Osteocyte (in vitro differentiated cells): ENCODE data around the gene ZMYND11. TPM values are rescaled to one million over a fixed set of nuclear protein-coding genes. Genes with fewer than 3 reads are reported as not detected.

Source experiments
- DNase-seq: peaks from one replicate; pipeline ENCODE4 v3.0.0; 2021; ENCODE audit warnings: mixed read lengths; ENCODE audit not compliant: unreplicated experiment; ENCODE audit errors: extremely low spot score
- H3K27ac Mint-ChIP-seq: one replicate; pipeline ENCODE4 v1.8.0; 2021; ENCODE audit warnings: mild to moderate bottlenecking, mixed read lengths; ENCODE audit not compliant: unreplicated experiment
- H3K27me3 Mint-ChIP-seq: one replicate; pipeline ENCODE4 v1.8.0; 2021; ENCODE audit warnings: mixed read lengths; ENCODE audit not compliant: unreplicated experiment
- H3K36me3 Mint-ChIP-seq: one replicate; pipeline ENCODE4 v1.8.0; 2021; ENCODE audit warnings: mixed read lengths; ENCODE audit not compliant: unreplicated experiment
- H3K4me1 Mint-ChIP-seq: one replicate; pipeline ENCODE4 v1.8.0; 2021; ENCODE audit warnings: mixed read lengths; ENCODE audit not compliant: unreplicated experiment
- H3K4me3 Mint-ChIP-seq: one replicate; pipeline ENCODE4 v1.8.0; 2021; ENCODE audit warnings: mild to moderate bottlenecking, moderate library complexity, mixed read lengths; ENCODE audit not compliant: unreplicated experiment
- H3K9me3 Mint-ChIP-seq: one replicate; pipeline ENCODE4 v1.8.0; 2021; ENCODE audit warnings: mixed read lengths; ENCODE audit not compliant: unreplicated experiment
- total RNA-seq: library from RNA; stranded (reverse); gene quantifications from 2 replicates; pipeline ENCODE4 v1.2.1, GENCODE V29; 2021
- TF ChIP-seq, protein P1 (sequence below): fragments of 200-600 bp; sonication (generic); IDR thresholded peaks from 2 replicates; pipeline ENCODE4 v1.5.0; 2021; ENCODE audit warnings: antibody characterized with exemption, mild to moderate bottlenecking, moderate library complexity

The ZMYND11 gene
- total RNA-seq, 1 donor from 2014 or later, result 87.8 TPM

DNA sequence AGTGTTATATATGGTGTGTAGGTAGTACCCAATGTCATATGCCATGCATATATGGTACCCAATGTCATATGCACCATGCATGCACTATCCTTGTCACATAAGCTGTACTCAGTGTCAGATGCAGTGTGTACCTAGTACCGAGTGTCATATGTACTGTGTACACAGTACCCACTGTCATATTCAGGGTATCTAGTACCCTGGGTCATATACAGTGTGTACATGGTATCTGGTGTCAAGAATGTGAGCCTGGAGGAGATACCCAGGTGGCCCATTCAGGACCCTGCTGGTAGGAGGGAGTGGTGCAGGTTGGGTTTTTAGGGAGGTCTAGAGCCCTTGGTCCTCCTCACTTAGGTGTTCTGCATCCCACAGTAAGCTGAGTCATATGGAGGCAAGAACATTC lies 1.8 kb downstream of the ZMYND11 start:
- H3K27ac Mint-ChIP-seq, result peak overlapping the region; percentile 68
- peak overlapping the region; percentile 83 for H3K4me3 Mint-ChIP-seq
- H3K4me1 Mint-ChIP-seq, result peaks cover 46% of the 10 kb centered on the region
- no peaks in the 10 kb centered on the region for H3K27me3 Mint-ChIP-seq
- TF ChIP-seq, protein P1, sequence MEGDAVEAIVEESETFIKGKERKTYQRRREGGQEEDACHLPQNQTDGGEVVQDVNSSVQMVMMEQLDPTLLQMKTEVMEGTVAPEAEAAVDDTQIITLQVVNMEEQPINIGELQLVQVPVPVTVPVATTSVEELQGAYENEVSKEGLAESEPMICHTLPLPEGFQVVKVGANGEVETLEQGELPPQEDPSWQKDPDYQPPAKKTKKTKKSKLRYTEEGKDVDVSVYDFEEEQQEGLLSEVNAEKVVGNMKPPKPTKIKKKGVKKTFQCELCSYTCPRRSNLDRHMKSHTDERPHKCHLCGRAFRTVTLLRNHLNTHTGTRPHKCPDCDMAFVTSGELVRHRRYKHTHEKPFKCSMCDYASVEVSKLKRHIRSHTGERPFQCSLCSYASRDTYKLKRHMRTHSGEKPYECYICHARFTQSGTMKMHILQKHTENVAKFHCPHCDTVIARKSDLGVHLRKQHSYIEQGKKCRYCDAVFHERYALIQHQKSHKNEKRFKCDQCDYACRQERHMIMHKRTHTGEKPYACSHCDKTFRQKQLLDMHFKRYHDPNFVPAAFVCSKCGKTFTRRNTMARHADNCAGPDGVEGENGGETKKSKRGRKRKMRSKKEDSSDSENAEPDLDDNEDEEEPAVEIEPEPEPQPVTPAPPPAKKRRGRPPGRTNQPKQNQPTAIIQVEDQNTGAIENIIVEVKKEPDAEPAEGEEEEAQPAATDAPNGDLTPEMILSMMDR, result peak; percentile 42
- H3K36me3 Mint-ChIP-seq, result no peaks in the 10 kb centered on the region
- no peaks in the 10 kb centered on the region for H3K9me3 Mint-ChIP-seq
- no peak for DNase-seq

DNA sequence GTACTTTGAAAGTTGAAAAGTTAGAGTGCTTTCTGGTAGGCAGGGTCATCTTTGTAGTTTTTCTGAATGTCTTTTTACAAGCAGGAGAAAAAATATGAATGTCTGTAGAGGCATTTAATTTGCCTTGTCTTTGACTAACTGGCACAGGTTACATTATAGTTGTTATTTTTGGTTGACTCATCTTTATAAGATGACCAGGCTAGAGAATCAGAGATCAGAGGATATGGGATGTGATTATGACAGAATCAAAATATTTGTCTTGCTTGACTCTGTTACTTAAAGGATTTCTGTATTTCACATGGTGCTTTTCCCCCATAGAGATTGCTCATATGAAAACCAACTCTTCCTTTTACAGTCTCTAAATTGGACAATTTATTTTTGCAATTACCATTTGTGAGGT lies 2.4 kb downstream of the ZMYND11 start:
- Mint-ChIP-seq H3K27me3 (no peaks in the 10 kb centered on the region), H3K36me3 (no peaks in the 10 kb centered on the region), H3K4me1 (peaks cover 42% of the 10 kb centered on the region), H3K4me3 (peak overlapping the region; percentile 83), H3K9me3 (no peaks in the 10 kb centered on the region), H3K27ac (peak overlapping the region; percentile 68)
- TF ChIP-seq, protein P1, result no peak
- no peak for DNase-seq

DNA sequence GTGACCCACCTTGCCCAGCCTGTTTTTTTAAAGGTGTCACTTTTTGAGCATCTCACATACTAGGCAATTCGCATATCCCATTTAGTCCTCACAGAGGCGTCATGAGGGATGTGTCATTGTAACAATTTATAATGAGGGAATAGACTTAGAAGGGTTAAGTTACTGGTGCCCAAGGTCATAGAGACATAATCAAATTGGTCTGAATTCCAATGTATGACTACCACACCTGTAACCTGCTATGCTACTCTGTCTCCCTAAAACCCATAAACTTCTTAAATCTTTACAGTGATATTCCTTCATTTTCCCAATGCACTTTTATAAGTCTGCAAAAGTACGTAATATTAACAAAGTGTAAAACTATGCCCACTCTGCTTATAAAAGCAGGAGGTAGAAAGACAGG lies 7.1 kb downstream of the ZMYND11 start:
- no peaks in the 10 kb centered on the region for H3K36me3 Mint-ChIP-seq
- DNase-seq, result no peak
- no peaks in the 10 kb centered on the region for H3K27me3 Mint-ChIP-seq
- no peak overlapping the region for H3K27ac Mint-ChIP-seq
- peaks cover 25% of the 10 kb centered on the region for H3K4me1 Mint-ChIP-seq
- no peaks in the 10 kb centered on the region for H3K9me3 Mint-ChIP-seq
- TF ChIP-seq, protein P1, result no peak
- H3K4me3 Mint-ChIP-seq, result no peak overlapping the region

DNA sequence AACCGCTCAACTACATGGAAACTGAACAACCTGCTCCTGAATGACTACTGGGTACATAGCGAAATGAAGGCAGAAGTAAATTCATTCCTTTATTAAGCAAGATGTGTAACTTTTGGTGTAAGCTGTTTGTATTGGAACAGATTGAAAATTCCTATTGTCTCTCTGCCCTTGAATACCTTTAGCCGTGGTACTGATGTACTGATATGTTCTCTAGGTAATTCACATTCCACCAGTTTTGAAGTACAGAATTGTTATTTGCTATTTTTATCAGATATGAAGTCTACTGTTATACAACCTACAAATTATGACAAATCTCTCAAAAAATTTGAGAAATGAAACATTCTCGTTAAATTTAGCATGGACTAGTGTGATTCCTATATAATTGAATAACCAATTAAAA lies 17.7 kb downstream of the ZMYND11 start:
- H3K4me1 Mint-ChIP-seq, result peaks cover 3% of the 10 kb centered on the region
- peaks cover 13% of the 10 kb centered on the region for H3K9me3 Mint-ChIP-seq
- TF ChIP-seq, protein P1, result no peak
- H3K36me3 Mint-ChIP-seq, result peaks cover 12% of the 10 kb centered on the region
- DNase-seq, result no peak
- no peak overlapping the region for H3K4me3 Mint-ChIP-seq
- H3K27me3 Mint-ChIP-seq, result no peaks in the 10 kb centered on the region
- H3K27ac Mint-ChIP-seq, result no peak overlapping the region

DNA sequence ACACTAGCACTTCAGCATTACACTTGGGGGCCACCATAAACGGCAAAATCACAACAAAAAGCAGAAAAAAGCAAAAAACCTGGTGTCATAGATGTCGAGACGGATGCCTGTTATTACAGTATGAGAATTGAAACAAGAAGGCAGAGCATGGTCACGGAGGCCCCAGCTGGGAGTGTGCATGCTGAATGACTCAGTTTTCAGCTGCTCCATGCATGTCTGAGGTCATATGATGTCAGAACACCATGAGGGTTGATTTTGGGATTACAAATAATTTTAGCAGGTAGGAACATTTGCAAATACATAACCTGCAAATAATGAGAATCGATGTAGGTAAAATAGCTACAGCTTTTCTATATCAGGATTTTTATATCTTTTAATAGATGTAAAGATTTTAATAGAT lies 19.1 kb downstream of the ZMYND11 start:
- Mint-ChIP-seq H3K9me3 (peaks cover 10% of the 10 kb centered on the region), H3K27me3 (no peaks in the 10 kb centered on the region), H3K4me3 (no peak overlapping the region), H3K4me1 (peaks cover 3% of the 10 kb centered on the region), H3K27ac (no peak overlapping the region), H3K36me3 (peaks cover 9% of the 10 kb centered on the region)
- DNase-seq, result no peak
- TF ChIP-seq, protein P1, result no peak
